COR-L47 (cell line): ENCODE data around the gene OST4.

Source experiments
- DNase-seq: peaks from one replicate; lab custom pipeline; 2025; lab: John Stamatoyannopoulos, UW

The OST4 gene

DNA sequence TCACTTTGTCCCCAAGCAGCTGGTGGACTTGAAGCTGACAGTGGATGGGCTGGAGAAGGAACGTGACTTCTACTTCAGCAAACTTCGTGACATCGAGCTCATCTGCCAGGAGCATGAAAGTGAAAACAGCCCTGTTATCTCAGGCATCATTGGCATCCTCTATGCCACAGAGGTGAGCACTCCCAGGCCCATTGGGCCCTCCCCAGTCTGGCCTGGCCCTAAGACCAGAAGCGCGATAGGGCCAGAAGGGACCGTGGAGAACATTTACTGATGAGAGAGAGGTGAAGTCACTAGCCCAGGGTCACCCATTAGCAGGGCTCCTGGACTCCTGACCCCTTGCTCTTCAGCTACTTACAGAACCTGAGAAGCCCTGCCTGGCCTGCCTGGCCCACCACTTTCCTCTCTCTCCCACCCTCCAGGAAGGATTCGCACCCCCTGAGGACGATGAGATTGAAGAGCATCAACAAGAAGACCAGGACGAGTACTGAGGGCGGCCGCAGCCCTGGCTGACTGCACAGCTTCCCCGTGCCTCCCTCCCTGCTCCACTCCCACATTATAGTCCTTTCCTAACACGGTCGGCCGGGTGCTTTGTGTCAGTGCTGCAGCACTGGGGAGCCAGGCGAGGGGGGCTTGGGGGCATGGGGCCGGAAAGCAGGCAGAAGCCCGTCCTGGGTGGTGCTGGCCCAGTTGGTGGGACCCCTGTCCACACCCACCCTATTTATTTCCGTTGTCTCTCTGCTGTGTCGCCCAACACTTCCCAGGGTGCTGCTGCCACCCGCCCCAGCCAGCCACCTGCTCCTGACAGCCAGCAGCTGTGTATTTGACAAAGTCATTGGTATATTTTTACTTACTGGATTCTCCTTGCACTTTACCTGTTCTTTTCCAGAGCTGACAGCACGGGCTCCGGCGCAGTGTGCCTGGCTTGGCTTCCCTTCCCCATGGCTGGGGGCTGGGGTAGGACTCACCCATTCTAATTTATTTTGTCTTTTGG is 45.3 kb downstream of the OST4 start:
- DNase-seq = no peak

DNA sequence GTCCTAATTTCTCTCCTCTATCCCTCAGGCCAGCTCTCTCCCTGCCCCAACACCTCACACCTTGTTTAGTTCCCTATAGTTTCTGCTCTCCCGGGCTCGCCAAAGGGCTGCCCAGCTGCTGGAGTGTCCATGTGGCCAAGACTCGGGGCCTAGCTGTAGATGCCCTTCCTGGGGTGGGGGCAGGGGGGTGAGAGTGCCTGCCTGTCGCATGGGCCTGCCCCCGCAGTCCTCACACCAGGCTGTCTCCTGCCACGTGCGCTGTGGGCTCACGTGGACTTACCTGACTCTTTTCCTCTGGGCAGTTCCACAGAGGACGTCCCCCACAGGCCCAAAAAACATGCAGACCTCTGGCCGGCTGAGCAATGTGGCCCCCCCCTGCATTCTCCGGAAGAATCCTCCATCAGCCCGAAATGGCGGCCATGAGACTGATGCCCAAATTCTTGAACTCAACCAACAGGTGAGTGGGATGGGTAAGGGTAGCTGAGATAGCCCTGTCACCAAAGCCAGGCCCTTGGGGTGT is 46.1 kb downstream of the OST4 start:
- no peak for DNase-seq

DNA sequence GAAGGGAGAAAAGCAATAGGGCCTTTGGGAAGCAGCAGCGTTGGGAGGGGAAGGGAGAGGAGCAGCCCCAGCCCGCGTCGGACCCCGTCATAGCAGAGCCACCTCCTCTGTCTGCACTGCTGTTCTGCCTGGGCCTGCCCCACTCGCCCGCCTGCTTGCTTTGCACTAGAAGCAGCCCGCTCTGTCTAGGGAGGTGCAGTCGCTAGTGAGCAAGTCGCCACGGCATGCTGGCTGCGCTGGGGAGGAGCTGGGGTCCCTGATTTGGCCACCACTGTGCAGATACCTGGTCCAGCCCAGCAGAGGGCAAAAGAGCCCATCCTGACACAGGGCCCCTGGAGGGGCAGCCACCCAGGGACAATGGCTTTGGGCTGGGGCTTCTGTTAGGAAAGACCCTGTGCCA is 46.6 kb downstream of the OST4 start:
- DNase-seq = no peak

DNA sequence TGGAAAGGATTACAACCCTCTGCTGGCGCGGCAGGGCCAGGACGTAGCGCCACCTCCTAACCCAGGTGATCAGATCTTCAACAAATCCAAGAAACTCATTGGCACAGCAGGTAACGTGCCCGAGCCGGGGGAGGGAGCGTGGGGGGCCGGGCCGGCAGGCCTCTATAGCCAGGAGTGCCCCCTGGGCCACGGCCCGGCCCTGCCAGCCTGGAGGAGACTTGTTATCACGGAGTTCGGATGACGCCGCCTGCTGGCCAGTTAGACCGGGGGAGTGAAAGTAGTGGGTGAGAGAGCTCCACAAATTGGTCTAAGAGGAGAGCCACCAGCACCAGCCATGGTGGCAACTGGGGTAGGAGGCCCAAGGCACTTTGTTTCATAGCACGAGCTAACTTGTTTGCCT is 47.3 kb downstream of the OST4 start:
- no peak for DNase-seq

DNA sequence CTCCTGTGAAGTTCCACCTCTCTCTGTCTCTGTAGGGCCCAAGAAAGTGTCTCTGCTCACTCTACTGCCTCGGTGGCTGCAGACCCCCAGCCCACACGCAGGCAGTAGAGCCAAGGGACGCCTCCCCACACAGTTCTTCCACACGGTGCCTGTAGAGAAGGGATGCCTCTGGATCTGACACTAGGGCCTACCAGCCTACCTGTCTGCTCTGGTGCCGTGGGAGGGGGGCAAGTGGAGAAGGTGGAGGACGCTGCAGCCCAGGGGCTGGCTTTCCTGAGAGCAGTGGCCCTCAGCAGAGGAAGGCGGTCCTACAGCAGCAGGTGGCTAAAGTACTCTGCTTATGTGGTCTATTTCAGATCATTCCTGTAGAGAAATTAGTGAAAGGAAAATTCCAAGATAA is 47.7 kb downstream of the OST4 start:
- DNase-seq = no peak

DNA sequence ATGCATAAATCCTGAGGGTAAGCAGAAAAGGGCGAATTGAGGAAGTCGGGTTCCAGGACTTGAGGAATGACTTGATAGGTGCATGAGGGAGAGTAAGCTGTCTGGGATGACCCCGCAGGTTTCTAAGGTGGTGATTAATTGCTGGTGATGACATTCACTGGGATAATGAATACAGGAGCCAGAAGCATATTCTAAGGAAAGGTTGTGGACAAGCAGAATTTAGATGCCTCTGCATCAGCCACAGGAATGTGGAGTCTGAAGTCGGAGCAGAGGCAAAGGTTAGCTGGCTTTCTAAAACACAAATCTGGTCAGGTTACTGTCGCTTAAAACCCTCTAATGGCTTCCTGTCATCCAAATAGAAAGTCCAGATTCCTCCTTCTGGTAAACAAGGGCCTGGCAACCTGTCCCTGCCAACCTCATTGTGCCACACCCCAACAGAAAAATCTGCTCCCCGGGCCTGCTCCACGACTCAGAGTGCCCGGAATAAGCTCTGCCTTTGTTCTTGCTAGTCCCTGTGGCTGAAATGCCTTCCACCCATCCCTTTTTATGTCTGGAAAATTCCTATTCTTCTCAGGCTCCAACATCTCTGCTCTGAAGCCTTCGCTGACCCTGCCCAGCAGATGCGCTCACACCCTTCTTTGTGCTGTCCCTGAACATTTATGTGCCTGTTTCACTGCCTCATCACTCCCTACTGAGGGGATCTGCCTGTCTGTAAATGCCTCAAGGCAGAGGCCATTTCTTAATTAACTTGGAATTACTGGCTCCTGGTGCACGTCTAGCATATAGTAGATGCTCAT is 50.0 kb downstream of the OST4 start:
- no peak for DNase-seq
